GM23338 (cell line): ENCODE results near the gene XYLB.

ENCODE experiments used
- CTCF ChIP-seq, 2 experiments: fragments of 200-600 bp in 1 of 2; sonication (generic) in 1 of 2; conservative IDR thresholded peaks; 2 replicates each; pipeline versions ENCODE4 v1.5.1 to v1.6.1; 2016 to 2017; ENCODE audit warnings: antibody characterized with exemption in 2 of 2, low read depth in 2 of 2, mild to moderate bottlenecking in 2 of 2, moderate library complexity in 1 of 2
- REST ChIP-seq: IDR thresholded peaks from one replicate; pipeline ENCODE4 v1.6.1; 2018; ENCODE audit warnings: antibody characterized with exemption; ENCODE audit not compliant: unreplicated experiment
- ZNF331 ChIP-seq: fragments of 250-450 bp; sonication (Bioruptor Pico); IDR thresholded peaks from 2 replicates; pipeline ENCODE4 v1.5.0; 2020; ENCODE audit warnings: low read depth, mild to moderate bottlenecking, moderate library complexity

- TF ChIP-seq CTCF (conservative IDR thresholded peaks at IDR 0.05; ENCODE audit: low read depth in 2 of 2) (no peak), ZNF331 (CRISPR knock-in tag) (no peak), REST (no peak)
Observed at GRCh38 chr3:38458796-38459498, 112.4 kb downstream of the XYLB start.
